ENCODE measurements around the gene PNLIPRP2. TPM values are rescaled to one million over a fixed set of nuclear protein-coding genes. Genes with fewer than 3 reads are reported as not detected.

PNLIPRP2 gene
- total RNA-seq, 8 experiments from 2014 or later, result not detected

DNA sequence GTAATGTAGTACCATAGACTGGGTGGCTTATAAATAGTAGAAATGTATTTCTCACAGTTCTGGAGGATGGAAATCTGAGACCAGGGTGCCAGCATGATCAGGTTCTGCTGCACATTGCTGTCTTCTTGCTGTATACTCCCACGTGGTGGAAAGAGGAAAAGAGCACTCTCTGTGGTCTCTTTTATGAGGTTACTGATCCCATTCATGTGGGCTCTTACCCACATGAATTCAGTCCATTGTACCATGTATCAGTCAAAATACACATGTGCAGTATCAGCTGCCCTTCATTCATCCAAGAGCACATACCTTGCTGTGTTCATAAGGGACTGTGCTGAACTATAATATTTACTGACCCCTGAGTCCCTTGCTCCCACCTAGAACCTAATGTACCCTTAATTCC, 17.1 kb downstream of the PNLIPRP2 start:
- H3K4me3 ChIP-seq, result no peak overlapping the region
- no peak overlapping the region for H3K27ac ChIP-seq
- no peak for ATAC-seq (replicated peaks in 6 of 8)
- 0 to 50% (median 0%) methylated on average over 1 of the region's 1 CpG; no CpG with 5 or more reads in 4 of the 10 experiments for WGBS, 10 experiments
- in situ Hi-C loops (cut with MboI; ENCODE audit: low pct_unique_long_range_greater_than_20kb in 2 of 9, low sequenced_read_pairs in 9 of 9, unreplicated experiment in 9 of 9), result no loop called here
- peaks cover 0 to under 1% of the 10 kb centered on the region in 2 donors for H3K4me1 ChIP-seq (replicated peaks in 1 of 2)

DNA sequence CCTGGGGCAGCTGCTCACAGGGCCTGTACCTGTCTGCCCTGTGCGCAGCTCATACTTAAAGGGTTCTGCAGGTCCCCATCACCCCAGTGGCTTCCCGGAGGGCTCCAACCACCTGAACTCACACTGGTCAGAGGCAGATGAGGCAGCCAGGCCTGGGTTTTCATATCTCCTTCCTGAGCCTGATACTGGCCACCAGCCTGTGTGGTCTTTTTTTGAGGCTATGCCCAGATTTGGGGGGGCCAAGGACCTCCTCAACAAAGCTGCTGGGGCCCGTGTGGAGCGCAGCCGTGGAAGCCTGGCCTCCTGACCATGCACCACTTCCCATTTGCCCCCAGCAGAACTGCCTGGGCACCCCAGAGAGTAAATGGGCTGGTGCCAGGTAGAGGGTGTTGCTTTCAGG, 25.7 kb downstream of the PNLIPRP2 start:
- WGBS, 10 experiments, result 80 to 100% (median 90%) methylated on average over 1 to 2 of the region's 5 CpGs; no CpG with 5 or more reads in 6 of the 10 experiments
- in situ Hi-C loops (cut with MboI; ENCODE audit: low pct_unique_long_range_greater_than_20kb in 2 of 9, low sequenced_read_pairs in 9 of 9, unreplicated experiment in 9 of 9), result no loop called here
- ATAC-seq (replicated peaks in 6 of 8), result no peak

DNA sequence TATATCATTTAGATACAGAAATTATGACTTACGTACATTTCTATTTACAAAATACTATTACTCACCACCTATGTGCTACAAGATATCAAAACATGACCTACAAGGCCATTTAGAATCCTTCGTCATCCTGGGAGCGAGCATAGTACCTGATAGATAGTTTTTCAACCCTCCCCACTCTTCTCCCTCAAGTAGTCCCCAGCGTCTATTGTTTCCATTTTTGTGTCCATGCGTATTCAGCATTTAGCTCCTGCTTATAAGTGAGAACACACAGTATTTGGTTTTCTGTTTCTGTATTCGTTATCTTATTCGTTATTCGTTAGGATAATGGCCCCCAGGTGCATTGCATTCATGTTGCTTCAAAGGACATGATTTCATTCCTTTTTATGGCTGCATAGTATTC, 28.1 kb downstream of the PNLIPRP2 start:
- in situ Hi-C loops (cut with MboI; ENCODE audit: low pct_unique_long_range_greater_than_20kb in 2 of 9, low sequenced_read_pairs in 9 of 9, unreplicated experiment in 9 of 9), result no loop called here
- H3K4me3 ChIP-seq, result no peak overlapping the region
- no peak overlapping the region for H3K27ac ChIP-seq
- no peaks in the 10 kb centered on the region for H3K4me1 ChIP-seq (replicated peaks in 1 of 2)
- 0 to 88% (median 70%) methylated on average over 1 to 7 of the region's 8 CpGs; no CpG with 5 or more reads in 1 of the 10 experiments for WGBS, 10 experiments
- ATAC-seq (replicated peaks in 6 of 8), result no peak

More for the DNA sequence above, 25.7 kb downstream of the PNLIPRP2 start:
- Histone ChIP-seq H3K27ac (no peak overlapping the region), H3K4me3 (no peak overlapping the region), H3K4me1 (replicated peaks in 1 of 2) (no peaks in the 10 kb centered on the region)

DNA sequence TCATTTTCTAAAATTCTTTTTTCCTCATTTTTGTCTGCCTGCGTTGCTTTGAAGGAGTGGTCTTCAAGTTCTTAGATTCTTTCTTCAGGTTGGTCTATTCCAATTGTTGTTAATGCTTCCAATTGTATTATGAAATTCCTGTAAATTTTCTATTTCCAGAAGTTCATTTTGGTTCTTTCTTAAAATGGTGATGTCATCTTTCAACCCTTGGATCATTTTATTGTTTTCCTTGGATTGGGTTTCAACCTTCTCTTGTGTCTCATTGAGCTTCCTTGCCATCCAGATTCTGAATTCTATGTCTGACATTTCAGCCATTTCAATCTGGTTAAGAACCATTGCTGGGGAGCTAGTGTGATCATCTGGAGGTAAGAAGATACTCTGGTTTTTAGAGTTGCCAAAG, 33.1 kb downstream of the PNLIPRP2 start:
- peaks cover 0 to 15% of the 10 kb centered on the region in 2 donors for H3K4me1 ChIP-seq (replicated peaks in 1 of 2)
- WGBS, 10 experiments, result 10 to 100% (median 77%) methylated on average over 1 of the region's 1 CpG
- in situ Hi-C loops (cut with MboI; ENCODE audit: low pct_unique_long_range_greater_than_20kb in 2 of 9, low sequenced_read_pairs in 9 of 9, unreplicated experiment in 9 of 9), result no loop called here
- no peak for ATAC-seq (replicated peaks in 6 of 8)
- H3K4me3 ChIP-seq, result no peak overlapping the region
- no peak overlapping the region for H3K27ac ChIP-seq

DNA sequence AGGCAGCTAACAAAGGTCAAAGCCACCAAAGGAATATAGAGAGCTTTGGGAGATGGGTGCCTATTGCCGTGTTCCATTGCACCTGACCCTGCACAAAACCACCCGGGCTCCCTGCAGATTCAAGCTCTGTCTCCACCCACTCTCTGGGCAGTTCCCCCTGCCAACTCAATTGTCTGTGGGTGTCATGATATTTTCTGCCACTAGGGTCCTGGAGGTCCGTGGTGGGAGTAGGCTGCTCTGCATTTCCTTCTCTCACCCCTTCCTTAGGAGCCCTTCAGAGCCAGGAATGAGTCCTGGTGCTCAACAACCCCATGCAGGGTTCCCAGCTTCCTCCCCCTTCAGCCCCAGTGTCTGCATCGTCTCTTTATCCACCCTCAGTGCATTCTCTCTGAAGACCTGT, 34.1 kb downstream of the PNLIPRP2 start:
- peak in 3 of 8 experiments; percentile 27 to 80 (median 30) for ATAC-seq (replicated peaks in 6 of 8)
- in situ Hi-C loops (cut with MboI; ENCODE audit: low pct_unique_long_range_greater_than_20kb in 2 of 9, low sequenced_read_pairs in 9 of 9, unreplicated experiment in 9 of 9), result no loop called here
- 17 to 100% (median 33%) methylated on average over 1 to 3 of the region's 4 CpGs; no CpG with 5 or more reads in 5 of the 10 experiments for WGBS, 10 experiments
- Histone ChIP-seq H3K27ac (no peak overlapping the region), H3K4me1 (replicated peaks in 1 of 2) (peaks cover 0 to 15% of the 10 kb centered on the region in 2 donors), H3K4me3 (no peak overlapping the region)

DNA sequence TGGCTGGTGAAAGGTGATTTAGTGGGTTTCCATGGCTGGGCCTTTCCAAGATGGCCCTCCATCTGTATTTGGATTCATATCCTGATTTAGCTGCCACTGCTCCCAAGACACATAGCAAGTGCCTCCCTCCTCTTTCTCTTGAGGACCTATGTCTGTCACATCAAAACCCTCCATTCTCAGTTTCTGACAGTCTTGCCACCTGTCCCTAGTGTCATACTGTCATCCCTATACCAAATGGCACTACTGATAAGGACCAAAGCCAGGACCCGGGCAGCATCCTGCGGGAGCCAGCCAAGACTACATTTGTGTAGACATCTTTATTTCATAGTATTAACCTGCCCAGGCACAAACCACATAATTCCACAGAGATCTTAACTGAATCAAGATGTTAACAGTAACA, 34.8 kb downstream of the PNLIPRP2 start:
- H3K4me3 ChIP-seq, result no peak overlapping the region
- WGBS, 10 experiments, result 15 to 100% (median 87%) methylated on average over 1 to 2 of the region's 2 CpGs; no CpG with 5 or more reads in 5 of the 10 experiments
- H3K4me1 ChIP-seq (replicated peaks in 1 of 2), result peaks cover 0 to 17% of the 10 kb centered on the region in 2 donors
- ATAC-seq (replicated peaks in 6 of 8), result no peak
- H3K27ac ChIP-seq, result no peak overlapping the region
- in situ Hi-C loops (cut with MboI; ENCODE audit: low pct_unique_long_range_greater_than_20kb in 2 of 9, low sequenced_read_pairs in 9 of 9, unreplicated experiment in 9 of 9), result no loop called here

DNA sequence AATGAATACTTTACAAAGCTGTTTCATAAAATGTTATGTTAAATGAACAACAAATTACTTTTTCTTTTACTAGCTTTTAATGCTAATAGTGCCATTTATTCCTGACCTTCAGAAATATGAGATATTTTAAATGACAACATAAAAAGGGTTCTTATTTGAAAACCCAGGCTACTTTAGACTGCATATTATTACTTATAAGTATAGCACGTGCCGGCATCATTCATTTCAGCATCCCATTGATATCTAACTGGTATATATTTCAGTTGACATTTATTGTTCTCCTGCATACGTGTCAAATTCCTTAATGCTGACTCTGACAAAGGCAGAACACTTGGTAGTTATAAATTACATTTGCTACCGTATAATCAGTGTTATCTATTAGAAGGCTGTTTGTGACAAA, 35.3 kb downstream of the PNLIPRP2 start:
- 34 to 88% (median 54%) methylated on average over 2 to 4 of the region's 4 CpGs; no CpG with 5 or more reads in 1 of the 10 experiments for WGBS, 10 experiments
- no peak overlapping the region for H3K27ac ChIP-seq
- H3K4me3 ChIP-seq, result no peak overlapping the region
- peak in 5 of 8 experiments; percentile 27 to 85 (median 38) for ATAC-seq (replicated peaks in 6 of 8)
- H3K4me1 ChIP-seq (replicated peaks in 1 of 2), result peaks cover 0 to 21% of the 10 kb centered on the region in 2 donors
- in situ Hi-C loops (cut with MboI; ENCODE audit: low pct_unique_long_range_greater_than_20kb in 2 of 9, low sequenced_read_pairs in 9 of 9, unreplicated experiment in 9 of 9), result no loop called here

DNA sequence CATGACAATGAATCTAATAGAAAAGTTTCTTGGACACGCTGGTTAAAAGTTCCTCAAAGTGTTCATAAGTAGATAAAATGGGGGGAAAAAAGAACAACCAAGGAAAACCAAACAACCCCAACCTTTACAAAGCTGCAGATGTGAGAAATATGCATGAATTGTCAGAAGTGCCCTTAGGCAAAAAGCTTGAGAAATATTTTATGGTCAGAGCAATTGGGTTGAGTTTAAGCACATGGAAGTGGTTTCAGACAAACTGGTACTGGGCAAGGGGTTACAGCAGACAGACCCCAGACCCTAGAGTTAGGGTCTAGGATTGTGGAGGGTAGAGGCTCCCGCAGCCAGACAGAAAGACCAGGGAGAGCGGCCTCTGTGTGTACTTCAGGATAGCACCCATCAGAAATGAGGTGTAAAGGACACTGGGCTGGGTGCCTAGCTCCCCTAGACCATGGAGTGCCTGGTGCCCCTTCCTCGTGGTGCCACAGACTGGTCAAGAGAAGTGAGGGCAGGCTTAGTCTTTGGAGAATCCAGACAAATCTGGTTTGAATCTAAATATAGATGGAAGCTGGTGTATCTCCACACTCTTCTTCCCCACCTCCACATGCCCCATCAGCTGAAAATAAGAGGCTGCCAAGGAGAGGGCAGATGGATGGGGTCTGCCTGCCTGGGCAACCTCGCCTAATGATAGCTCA, 37.3 kb downstream of the PNLIPRP2 start:
- ATAC-seq (replicated peaks in 6 of 8), result peak in 3 of 8 experiments; percentile 66 to 73 (median 67)
- Histone ChIP-seq H3K27ac (no peak overlapping the region), H3K4me3 (no peak overlapping the region), H3K4me1 (replicated peaks in 1 of 2) (peaks cover 0 to 22% of the 10 kb centered on the region in 2 donors)
- in situ Hi-C loops (cut with MboI; ENCODE audit: low pct_unique_long_range_greater_than_20kb in 2 of 9, low sequenced_read_pairs in 9 of 9, unreplicated experiment in 9 of 9), result no loop called here
- WGBS, 10 experiments, result 0 to 100% (median 84%) methylated on average over 1 to 4 of the region's 5 CpGs; no CpG with 5 or more reads in 4 of the 10 experiments

DNA sequence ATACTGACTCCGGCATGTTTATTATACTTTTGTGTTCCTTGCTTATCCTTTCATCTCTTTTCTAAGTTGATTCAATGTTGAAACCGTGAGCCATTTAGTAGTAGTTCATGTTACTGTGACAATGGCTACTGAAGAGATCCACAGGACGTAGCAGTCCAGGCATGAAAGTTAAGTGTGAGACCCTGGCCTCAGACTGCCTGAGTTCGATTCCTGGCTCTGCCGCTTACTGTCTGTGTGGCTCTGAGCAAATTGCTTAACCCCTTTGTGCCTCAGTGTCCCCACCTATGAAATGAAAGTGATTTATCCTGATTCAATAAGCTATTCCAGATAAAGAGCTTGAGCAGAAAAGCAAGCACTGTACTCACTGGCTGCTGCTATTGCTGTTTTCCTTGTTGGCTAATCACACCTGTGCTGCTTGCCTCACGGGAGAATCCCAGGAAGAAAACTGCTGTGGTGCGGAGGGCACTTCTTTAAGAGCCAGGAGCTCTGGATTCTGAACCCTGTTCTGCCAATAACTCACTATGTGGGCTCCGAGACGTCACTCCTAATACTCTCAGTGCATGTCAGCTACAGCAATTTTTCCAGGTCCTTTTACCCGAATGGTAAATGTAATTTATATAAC, 38.4 kb downstream of the PNLIPRP2 start:
- H3K4me1 ChIP-seq (replicated peaks in 1 of 2), result peaks cover 0 to 22% of the 10 kb centered on the region in 2 donors
- H3K4me3 ChIP-seq, result no peak overlapping the region
- WGBS, 10 experiments, result 57 to 88% (median 80%) methylated on average over 3 to 10 of the region's 10 CpGs; no CpG with 5 or more reads in 2 of the 10 experiments
- in situ Hi-C loops (cut with MboI; ENCODE audit: low pct_unique_long_range_greater_than_20kb in 2 of 9, low sequenced_read_pairs in 9 of 9, unreplicated experiment in 9 of 9), result no loop called here
- H3K27ac ChIP-seq, result no peak overlapping the region
- ATAC-seq (replicated peaks in 6 of 8), result no peak

DNA sequence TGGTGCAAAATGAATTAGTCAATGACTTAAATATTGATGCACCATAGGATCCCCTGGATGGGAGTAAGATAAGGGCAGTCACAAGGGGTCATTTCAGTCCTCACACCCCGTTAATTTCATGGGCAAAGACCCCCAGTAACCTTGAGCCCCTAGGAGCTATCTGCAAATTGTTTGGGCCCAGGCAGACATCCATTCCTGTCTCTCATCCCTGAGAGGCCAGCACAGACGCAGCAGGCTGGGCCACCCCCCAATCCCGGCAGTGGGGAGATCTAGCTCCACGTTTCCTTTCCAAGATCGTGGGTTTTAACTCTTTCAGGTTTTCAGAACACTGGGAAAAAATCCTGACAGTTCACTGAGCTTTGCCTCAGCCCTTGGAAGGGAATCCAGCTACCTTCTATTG, 40.1 kb downstream of the PNLIPRP2 start:
- in situ Hi-C loops (cut with MboI; ENCODE audit: low pct_unique_long_range_greater_than_20kb in 2 of 9, low sequenced_read_pairs in 9 of 9, unreplicated experiment in 9 of 9), result no loop called here
- WGBS, 10 experiments, result 0 to 92% (median 41%) methylated on average over 1 to 4 of the region's 5 CpGs; no CpG with 5 or more reads in 2 of the 10 experiments
- Histone ChIP-seq H3K4me1 (replicated peaks in 1 of 2) (peaks cover 6 to 27% of the 10 kb centered on the region in 2 donors), H3K27ac (no peak overlapping the region), H3K4me3 (no peak overlapping the region)
- ATAC-seq (replicated peaks in 6 of 8), result no peak

DNA sequence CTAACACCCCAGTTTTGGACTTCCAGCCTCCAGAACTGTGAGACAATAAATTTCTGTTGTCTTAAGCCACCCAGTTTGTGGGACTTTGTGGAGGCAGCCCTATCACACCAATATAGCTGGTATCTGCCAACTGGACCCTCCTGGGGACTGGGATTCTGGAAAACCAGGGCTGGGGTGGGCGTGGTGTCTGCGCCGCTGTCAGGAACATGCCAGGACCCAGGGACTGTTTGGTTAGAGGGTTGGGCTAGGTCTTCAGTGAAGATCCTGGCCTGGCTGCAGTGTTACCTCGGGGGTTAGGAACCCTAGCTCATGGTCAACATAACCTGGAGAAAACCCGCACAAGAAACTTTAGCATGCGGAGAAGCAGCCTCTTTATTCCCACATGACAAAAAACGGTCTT, 42.6 kb downstream of the PNLIPRP2 start:
- H3K27ac ChIP-seq, result no peak overlapping the region
- H3K4me3 ChIP-seq, result no peak overlapping the region
- in situ Hi-C loops (cut with MboI; ENCODE audit: low pct_unique_long_range_greater_than_20kb in 2 of 9, low sequenced_read_pairs in 9 of 9, unreplicated experiment in 9 of 9), result no loop called here
- no peak for ATAC-seq (replicated peaks in 6 of 8)
- peaks cover 9 to 21% of the 10 kb centered on the region in 2 donors for H3K4me1 ChIP-seq (replicated peaks in 1 of 2)
- WGBS, 10 experiments, result 80 to 100% (median 97%) methylated on average over 1 to 5 of the region's 7 CpGs; no CpG with 5 or more reads in 4 of the 10 experiments

DNA sequence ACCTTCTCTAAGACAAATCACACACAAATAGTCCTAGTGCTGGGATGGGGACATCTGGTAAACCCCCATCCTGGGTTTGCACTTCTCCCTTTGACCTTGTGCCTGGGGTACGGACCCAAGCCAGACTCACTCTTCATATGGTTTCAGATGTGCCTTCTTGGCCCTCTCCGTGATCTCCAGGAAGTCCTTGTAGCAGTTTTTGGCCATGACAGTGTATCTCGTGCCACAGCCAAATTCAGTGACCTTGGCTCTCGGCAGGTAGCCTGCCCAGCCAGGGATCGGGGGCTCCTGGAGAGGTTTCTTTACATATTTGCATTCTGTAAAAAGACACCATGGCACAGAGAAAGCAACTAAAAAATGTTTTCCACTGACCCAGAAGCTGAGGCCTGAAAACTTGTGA, 43.9 kb downstream of the PNLIPRP2 start:
- in situ Hi-C loops (cut with MboI; ENCODE audit: low pct_unique_long_range_greater_than_20kb in 2 of 9, low sequenced_read_pairs in 9 of 9, unreplicated experiment in 9 of 9), result no loop called here
- 60 to 100% (median 89%) methylated on average over 1 to 2 of the region's 5 CpGs; no CpG with 5 or more reads in 6 of the 10 experiments for WGBS, 10 experiments
- Histone ChIP-seq H3K4me1 (replicated peaks in 1 of 2) (peaks cover 9 to 21% of the 10 kb centered on the region in 2 donors), H3K27ac (no peak overlapping the region), H3K4me3 (no peak overlapping the region)
- ATAC-seq (replicated peaks in 6 of 8), result no peak

DNA sequence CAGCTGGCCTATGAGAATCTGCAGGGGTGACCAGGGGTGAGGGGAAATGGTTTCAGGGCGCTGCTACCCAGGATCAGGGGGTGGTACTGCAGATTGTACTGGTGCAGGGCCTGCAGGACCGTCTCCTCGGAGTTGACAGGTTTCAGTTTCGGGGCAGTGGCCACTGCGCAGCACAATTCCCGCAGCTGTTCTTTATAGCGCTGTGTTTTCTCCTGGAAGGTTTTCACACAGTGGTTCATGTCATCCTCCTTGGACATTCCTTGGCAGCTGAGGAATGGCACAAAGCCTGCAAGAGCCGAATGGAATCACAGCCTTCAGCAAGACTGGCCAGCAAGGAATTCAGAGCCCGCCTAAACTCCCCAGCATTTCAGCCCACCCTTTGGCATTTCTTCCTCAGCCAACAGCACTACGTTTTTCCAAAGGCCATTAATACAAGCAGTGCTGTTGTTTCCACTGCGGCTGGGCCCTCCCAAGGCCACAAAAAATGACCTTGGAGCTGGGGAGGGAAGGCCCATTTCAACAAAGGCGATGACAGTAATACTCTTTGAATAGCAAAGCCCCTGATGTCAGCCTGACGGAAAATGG, 44.9 kb downstream of the PNLIPRP2 start:
- H3K27ac ChIP-seq, result peak overlapping the region in 1 of 2 donors; percentile 1
- in situ Hi-C loops (cut with MboI; ENCODE audit: low pct_unique_long_range_greater_than_20kb in 2 of 9, low sequenced_read_pairs in 9 of 9, unreplicated experiment in 9 of 9), result no loop called here
- peak in 7 of 8 experiments; percentile 17 to 69 (median 62) for ATAC-seq (replicated peaks in 6 of 8)
- no peak overlapping the region for H3K4me3 ChIP-seq
- 17 to 65% (median 44%) methylated on average over 2 to 6 of the region's 13 CpGs; no CpG with 5 or more reads in 2 of the 10 experiments for WGBS, 10 experiments
- H3K4me1 ChIP-seq (replicated peaks in 1 of 2), result peaks cover 15 to 19% of the 10 kb centered on the region in 2 donors

Data from motor neuron (in vitro differentiated cells).